ENCODE data around the gene ZNF562. TPM values are rescaled to one million over a fixed set of nuclear protein-coding genes. Genes with fewer than 3 reads are reported as not detected.

ZNF562 gene
- total RNA-seq, 1 donor from 2014 or later, result 3.3 TPM

GRCh38 chr19:9620842-9621155, 54.1 kb downstream of the ZNF562 start:
- H3F3A ChIP-seq (ENCODE audit: low read depth), result peaks cover 12% of the 10 kb centered on the region
- DNase-seq (ENCODE audit: low spot score), result no peak

DNA sequence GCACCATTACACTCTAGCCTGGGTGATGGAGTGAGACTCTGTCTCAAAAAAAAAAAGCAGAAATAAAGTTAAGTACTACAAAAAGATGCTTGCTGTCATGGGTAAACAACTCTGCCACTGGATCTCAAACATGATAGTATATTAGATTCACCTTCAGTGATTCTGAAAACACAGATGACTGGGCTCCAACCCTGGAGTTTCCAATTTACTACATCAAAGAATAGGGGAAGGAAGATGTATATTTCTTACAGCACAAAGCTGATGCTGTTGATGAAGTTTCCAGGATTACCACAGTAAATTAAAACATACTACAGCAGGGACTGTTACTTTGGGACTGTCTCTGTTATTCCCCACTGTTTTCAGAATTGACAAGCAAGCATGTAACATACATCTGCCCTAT, 59.1 kb downstream of the ZNF562 start:
- Mint-ChIP-seq H3K4me3 (no peak overlapping the region), H3K36me3 (peaks cover 60% of the 10 kb centered on the region)
- H3K36me3 ChIP-seq, result peaks cover 46% of the 10 kb centered on the region

More at GRCh38 chr19:9620842-9621155, 54.1 kb downstream of the ZNF562 start:
- Histone ChIP-seq H2AFZ (replicated peaks) (peak overlapping the region; percentile 95), H3K9me3 (ENCODE audit: low read depth) (no peaks in the 10 kb centered on the region), H3K4me1 (peaks cover 14% of the 10 kb centered on the region), H4K20me1 (ENCODE audit: low read depth) (no peaks in the 10 kb centered on the region), H3K36me3 (peaks cover 6% of the 10 kb centered on the region), H3K4me2 (peak overlapping the region; percentile 78), H3K9ac (peak overlapping the region; percentile 96), H3K27ac (peak overlapping the region; percentile 98), H3K4me3 (peak overlapping the region; percentile 88), H3K79me2 (ENCODE audit: low read depth) (peaks cover 40% of the 10 kb centered on the region), H3K27me3 (no peaks in the 10 kb centered on the region)
- Mint-ChIP-seq H3K27ac (peak overlapping the region; percentile 100), H3K36me3 (peaks cover 21% of the 10 kb centered on the region), H3K27me3 (ENCODE audit: insufficient read depth, low read depth) (peaks cover 11% of the 10 kb centered on the region), H3K9me3 (no peaks in the 10 kb centered on the region), H3K4me1 (peaks cover 28% of the 10 kb centered on the region), H3K4me3 (peak overlapping the region; percentile 100)
- TF ChIP-seq CTCF (IDR thresholded peaks at IDR 0.05), result no peak
- TF ChIP-seq EZH2phosphoT487 (IDR thresholded peaks at IDR 0.05), result no peak
- TF ChIP-seq EZH2 (IDR thresholded peaks at IDR 0.05), result no peak

GRCh38 chr19:9610484-9611113, 64.3 kb downstream of the ZNF562 start:
- H3K27ac Mint-ChIP-seq, result no peak overlapping the region
- H3K36me3 ChIP-seq, result peaks cover 56% of the 10 kb centered on the region

More for the DNA sequence above, 59.1 kb downstream of the ZNF562 start:
- Histone ChIP-seq H3K27me3 (no peaks in the 10 kb centered on the region), H3F3A (ENCODE audit: low read depth) (no peaks in the 10 kb centered on the region), H3K27ac (no peak overlapping the region), H3K4me2 (no peak overlapping the region), H3K4me3 (no peak overlapping the region), H3K9me3 (ENCODE audit: low read depth) (no peaks in the 10 kb centered on the region), H3K4me1 (peaks cover 6% of the 10 kb centered on the region), H3K79me2 (ENCODE audit: low read depth) (peaks cover 21% of the 10 kb centered on the region), H2AFZ (replicated peaks) (no peak overlapping the region), H4K20me1 (ENCODE audit: low read depth) (no peaks in the 10 kb centered on the region), H3K9ac (no peak overlapping the region)
- peaks cover 15% of the 10 kb centered on the region for H3K9me3 Mint-ChIP-seq
- peaks cover 6% of the 10 kb centered on the region for H3K4me1 Mint-ChIP-seq
- no peak overlapping the region for H3K27ac Mint-ChIP-seq
- TF ChIP-seq EZH2 (IDR thresholded peaks at IDR 0.05) (no peak), EZH2phosphoT487 (IDR thresholded peaks at IDR 0.05) (no peak), CTCF (IDR thresholded peaks at IDR 0.05) (no peak)
- no peak for DNase-seq (ENCODE audit: low spot score)
- peaks cover 6% of the 10 kb centered on the region for H3K27me3 Mint-ChIP-seq (ENCODE audit: insufficient read depth, low read depth)

More at GRCh38 chr19:9610484-9611113, 64.3 kb downstream of the ZNF562 start:
- Histone ChIP-seq H3K4me1 (no peaks in the 10 kb centered on the region), H3K4me3 (no peak overlapping the region), H3F3A (ENCODE audit: low read depth) (no peaks in the 10 kb centered on the region), H3K9me3 (ENCODE audit: low read depth) (peaks cover 7% of the 10 kb centered on the region), H2AFZ (replicated peaks) (no peak overlapping the region), H3K4me2 (no peak overlapping the region), H3K79me2 (ENCODE audit: low read depth) (peaks cover 4% of the 10 kb centered on the region), H3K27me3 (no peaks in the 10 kb centered on the region), H3K9ac (no peak overlapping the region), H4K20me1 (ENCODE audit: low read depth) (no peaks in the 10 kb centered on the region), H3K27ac (no peak overlapping the region)
- Mint-ChIP-seq H3K4me3 (no peak overlapping the region), H3K9me3 (peaks cover 38% of the 10 kb centered on the region), H3K4me1 (no peaks in the 10 kb centered on the region), H3K27me3 (ENCODE audit: insufficient read depth, low read depth) (peaks cover 7% of the 10 kb centered on the region), H3K36me3 (peaks cover 74% of the 10 kb centered on the region)
- no peak for DNase-seq (ENCODE audit: low spot score)
- TF ChIP-seq EZH2phosphoT487 (IDR thresholded peaks at IDR 0.05) (no peak), CTCF (IDR thresholded peaks at IDR 0.05) (no peak), EZH2 (IDR thresholded peaks at IDR 0.05) (no peak)

Data from neural progenitor cell (in vitro differentiated cells).